H9 (cell line): ENCODE data around the gene SH2B2. TPM values are rescaled to one million over a fixed set of nuclear protein-coding genes. Genes with fewer than 3 reads are reported as not detected.
"Not testable (repeated sequence)": the region's sequence is repeated elsewhere in the genome, so short reads cannot be mapped to it uniquely, and the experiment has no call there.

ENCODE experiments used
- DNase-seq: peaks from one replicate; pipeline ENCODE4 v3.0.0-alpha.2; 2017
- H2AFZ ChIP-seq: one replicate; pipeline ENCODE4 v1.6.1; 2013; ENCODE audit warnings: mild to moderate bottlenecking, low read length, control low read depth, moderate library complexity
- H2AK5ac ChIP-seq: 2 replicates; pipeline ENCODE4 v1.6.1; 2013; ENCODE audit warnings: low read length, control low read depth, mixed read lengths; ENCODE audit not compliant: insufficient read length
- H2BK120ac ChIP-seq: one replicate; pipeline ENCODE4 v1.6.1; 2013; ENCODE audit warnings: low read depth, mild to moderate bottlenecking, low read length, control low read depth, inconsistent platforms; ENCODE audit not compliant: poor library complexity, severe bottlenecking
- H2BK12ac ChIP-seq: 2 replicates; pipeline ENCODE4 v1.6.1; 2013; ENCODE audit warnings: low read length, control low read depth, mixed read lengths, low read depth; ENCODE audit not compliant: insufficient read length
- H2BK15ac ChIP-seq: 2 replicates; pipeline ENCODE4 v1.6.1; 2013; ENCODE audit warnings: low read depth, low read length, control low read depth
- H2BK20ac ChIP-seq: one replicate; pipeline ENCODE4 v1.6.1; 2013; ENCODE audit warnings: low read depth, mild to moderate bottlenecking, low read length, control low read depth, inconsistent platforms; ENCODE audit not compliant: poor library complexity, severe bottlenecking
- H2BK5ac ChIP-seq: 2 replicates; pipeline ENCODE4 v1.6.1; 2013; ENCODE audit warnings: low read length, control low read depth, mixed read lengths; ENCODE audit not compliant: insufficient read length
- H3K14ac ChIP-seq: 2 replicates; pipeline ENCODE4 v1.6.1; 2013; ENCODE audit warnings: low read length, control low read depth; ENCODE audit not compliant: insufficient read depth
- H3K18ac ChIP-seq: 2 replicates; pipeline ENCODE4 v1.6.1; 2013; ENCODE audit warnings: low read depth, mild to moderate bottlenecking, mixed read lengths, low read length, control low read depth; ENCODE audit not compliant: insufficient read length
- H3K23ac ChIP-seq: 2 replicates; pipeline ENCODE4 v1.6.1; 2013; ENCODE audit warnings: low read length, control low read depth, mixed read lengths, low read depth; ENCODE audit not compliant: insufficient read length
- H3K23me2 ChIP-seq: 2 replicates; pipeline ENCODE4 v1.6.1; 2013; ENCODE audit warnings: low read depth, mild to moderate bottlenecking, mixed read lengths, low read length, control low read depth; ENCODE audit not compliant: insufficient read length, poor library complexity, severe bottlenecking
- H3K27ac ChIP-seq: 2 replicates; pipeline ENCODE4 v1.5.1; 2013; ENCODE audit warnings: low read length, control low read depth, mixed read lengths, low read depth; ENCODE audit not compliant: insufficient read length
- H3K27me3 ChIP-seq: 2 replicates; pipeline ENCODE4 v1.6.1; 2013; ENCODE audit warnings: low read length, control low read depth, inconsistent platforms; ENCODE audit not compliant: insufficient read depth
- H3K4ac ChIP-seq: 2 replicates; pipeline ENCODE4 v1.6.1; 2013; ENCODE audit warnings: low read depth, mild to moderate bottlenecking, control low read depth, inconsistent platforms, low read length, moderate library complexity
- H3K4me1 ChIP-seq: 2 replicates; pipeline ENCODE4 v1.6.1; 2013; ENCODE audit warnings: low read length, control low read depth, inconsistent platforms; ENCODE audit not compliant: insufficient read depth
- H3K4me2 ChIP-seq: 2 replicates; pipeline ENCODE4 v1.6.1; 2013; ENCODE audit warnings: low read length, control low read depth, mixed read lengths; ENCODE audit not compliant: insufficient read length, insufficient read depth
- H3K56ac ChIP-seq: 2 replicates; pipeline ENCODE4 v1.6.1; 2013; ENCODE audit warnings: low read depth, mild to moderate bottlenecking, mixed read lengths, low read length, control low read depth; ENCODE audit not compliant: insufficient read length
- H3K79me1 ChIP-seq: 2 replicates; pipeline ENCODE4 v1.6.1; 2013; ENCODE audit warnings: low read depth, mild to moderate bottlenecking, moderate library complexity, low read length, control low read depth, inconsistent platforms; ENCODE audit not compliant: insufficient read depth, poor library complexity, severe bottlenecking
- H3K79me2 ChIP-seq: 2 replicates; pipeline ENCODE4 v1.6.1; 2013; ENCODE audit warnings: low read length, control low read depth, inconsistent platforms; ENCODE audit not compliant: insufficient read depth
- H3K9ac ChIP-seq: 2 replicates; pipeline ENCODE4 v1.6.1; 2013; ENCODE audit warnings: low read length, control low read depth, mixed read lengths; ENCODE audit not compliant: insufficient read length; ENCODE audit errors: extremely low read depth
- H3K9me3 ChIP-seq: one replicate; pipeline ENCODE4 v1.6.1; 2013; ENCODE audit warnings: low read depth, low read length, inconsistent platforms; ENCODE audit not compliant: control insufficient read depth
- H3T11ph ChIP-seq: one replicate; pipeline ENCODE4 v1.6.1; 2013; ENCODE audit warnings: mild to moderate bottlenecking, low read length, control low read depth, inconsistent platforms
- H4K20me1 ChIP-seq: one replicate; pipeline ENCODE4 v1.6.1; 2013; ENCODE audit not compliant: control insufficient read depth, insufficient read length, insufficient read depth
- H4K5ac ChIP-seq: 2 replicates; pipeline ENCODE4 v1.6.1; 2013; ENCODE audit warnings: low read depth, mild to moderate bottlenecking, mixed read lengths, low read length, control low read depth; ENCODE audit not compliant: insufficient read length
- H4K8ac ChIP-seq: replicated peaks from 2 replicates; pipeline ENCODE4 v1.6.1; 2013; ENCODE audit warnings: low read length, control low read depth, mixed read lengths, low read depth; ENCODE audit not compliant: insufficient read length
- H4K91ac ChIP-seq: 2 replicates; pipeline ENCODE4 v1.6.1; 2013; ENCODE audit warnings: low read depth, mild to moderate bottlenecking, moderate library complexity, mixed read lengths, low read length, control low read depth; ENCODE audit not compliant: insufficient read length
- H3K27ac Mint-ChIP-seq, 3 experiments: 2 replicates in 2 of 3; 3 replicates in 1 of 3; pipeline ENCODE4 v1.8.0; 2020 to 2021; ENCODE audit warnings: mixed read lengths in 3 of 3, mild to moderate bottlenecking in 1 of 3, moderate library complexity in 1 of 3
- H3K27me3 Mint-ChIP-seq: 2 replicates; pipeline ENCODE4 v1.8.0; 2021; ENCODE audit warnings: low read depth, mild to moderate bottlenecking, moderate library complexity, mixed read lengths
- H3K36me3 Mint-ChIP-seq, 3 experiments: 2 replicates in 2 of 3; 3 replicates in 1 of 3; pipeline ENCODE4 v1.8.0; 2020 to 2021; ENCODE audit warnings: low read depth in 3 of 3, mixed read lengths in 3 of 3; ENCODE audit not compliant: insufficient read depth in 1 of 3
- H3K4me1 Mint-ChIP-seq, 2 experiments: 2 replicates each; pipeline ENCODE4 v1.8.0; 2020; ENCODE audit warnings: mixed read lengths in 2 of 2
- H3K4me3 Mint-ChIP-seq, 2 experiments: 2 replicates in 1 of 2; 3 replicates in 1 of 2; pipeline ENCODE4 v1.8.0; 2020 to 2021; ENCODE audit warnings: mild to moderate bottlenecking in 2 of 2, mixed read lengths in 2 of 2, moderate library complexity in 1 of 2
- H3K9me3 Mint-ChIP-seq, 2 experiments: 2 replicates in 1 of 2; 3 replicates in 1 of 2; pipeline ENCODE4 v1.8.0; 2020; ENCODE audit warnings: mild to moderate bottlenecking in 2 of 2, mixed read lengths in 2 of 2, moderate library complexity in 1 of 2
- CTCF ChIP-seq: fragments of 200-600 bp; sonication (generic); conservative IDR thresholded peaks from 3 replicates; pipeline ENCODE4 v1.8.0; 2021; ENCODE audit warnings: antibody characterized with exemption, mild to moderate bottlenecking
- WGBS: extraction: QIAGEN DNeasy Blood & Tissue Kit; methylation state at CpG from one replicate; pipeline ENCODE4 v1.1.7; 2013; ENCODE audit warnings: missing lambda C conversion rate, low lambda C conversion rate, mixed read lengths; ENCODE audit not compliant: insufficient read length; ENCODE audit errors: extremely low coverage; 5-methylcytosine and 5-hydroxymethylcytosine counted together
- total RNA-seq: library from RNA; stranded (reverse); gene quantifications from 2 replicates; pipeline ENCODE4 v1.2.1, GENCODE V29; 2021

Gene SH2B2
- total RNA-seq, 1 experiment from 2014 or later = 10.4 TPM

DNA sequence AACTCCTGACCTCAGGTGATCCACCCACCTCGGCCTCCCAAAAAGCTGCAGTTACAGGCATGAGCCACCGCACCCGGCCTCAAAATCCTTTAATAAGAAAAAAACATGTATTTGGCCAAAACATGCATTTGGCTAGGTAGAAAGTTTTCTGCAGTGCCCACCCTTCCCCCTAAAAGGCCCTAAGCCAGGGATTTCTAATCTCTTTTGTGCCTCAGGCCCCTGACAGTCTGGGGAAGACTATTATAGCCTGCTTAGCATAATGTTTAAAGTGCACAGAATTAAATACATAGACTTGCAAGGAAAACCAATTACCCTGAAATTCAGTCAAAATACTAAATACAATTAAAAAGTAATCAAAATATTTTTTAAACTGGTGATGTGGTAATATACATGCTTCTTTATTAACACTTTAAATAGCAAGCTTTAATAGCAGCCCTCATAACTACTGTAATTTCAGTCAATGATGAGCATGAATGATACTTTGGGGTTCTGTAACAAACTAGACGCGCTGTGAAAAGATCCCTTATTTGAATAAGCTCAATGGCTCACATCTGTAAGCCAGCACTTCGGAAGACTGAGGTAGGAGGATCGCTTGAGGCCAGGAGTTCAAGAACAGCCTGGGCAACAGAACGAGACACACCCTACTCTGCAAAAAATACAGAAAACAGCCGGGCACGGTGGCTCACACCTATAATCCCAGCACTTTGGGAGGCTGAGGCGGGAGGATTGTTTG lies 39.7 kb downstream of the SH2B2 start:
- H2BK12ac ChIP-seq = no peak overlapping the region
- H3K18ac ChIP-seq = no peak overlapping the region
- peak overlapping the region in 1 of 3 experiments; percentile 59; a peak in 2 of 7 replicates for H3K27ac Mint-ChIP-seq
- no peaks in the 10 kb centered on the region for H3K4me1 ChIP-seq
- no peaks in the 10 kb centered on the region for H3K79me2 ChIP-seq
- H4K5ac ChIP-seq = no peak overlapping the region
- DNase-seq = no peak
- no peak overlapping the region for H3K9ac ChIP-seq
- no peak overlapping the region for H2BK120ac ChIP-seq
- no peak overlapping the region; a peak in 1 of 5 replicates for H3K4me3 Mint-ChIP-seq
- no peak overlapping the region for H3K56ac ChIP-seq
- peaks cover 7 to 15% of the 10 kb centered on the region in 2 experiments for H3K4me1 Mint-ChIP-seq
- no peaks in the 10 kb centered on the region for H3K79me1 ChIP-seq
- H3T11ph ChIP-seq = no peak overlapping the region
- H2BK15ac ChIP-seq = no peak overlapping the region
- H4K8ac ChIP-seq = no peak overlapping the region
- H3K27me3 Mint-ChIP-seq = peaks cover 32% of the 10 kb centered on the region
- H4K91ac ChIP-seq = no peak overlapping the region
- no peaks in the 10 kb centered on the region for H3K9me3 ChIP-seq
- no peak overlapping the region for H3K4ac ChIP-seq
- no peak overlapping the region for H2AFZ ChIP-seq
- no peak overlapping the region for H2BK20ac ChIP-seq
- no peaks in the 10 kb centered on the region for H3K23me2 ChIP-seq
- no peaks in the 10 kb centered on the region for H3K36me3 Mint-ChIP-seq
- H3K14ac ChIP-seq = no peak overlapping the region
- no peak overlapping the region for H3K23ac ChIP-seq
- no peak overlapping the region for H3K4me2 ChIP-seq
- H4K20me1 ChIP-seq = no peaks in the 10 kb centered on the region
- no peaks in the 10 kb centered on the region for H3K27me3 ChIP-seq
- no peak for TF ChIP-seq CTCF
- no CpG with 5 or more reads among the region's 11 CpGs for WGBS
- no peak overlapping the region for H2BK5ac ChIP-seq
- H2AK5ac ChIP-seq = no peak overlapping the region
- no peaks in the 10 kb centered on the region for H3K9me3 Mint-ChIP-seq
- H3K27ac ChIP-seq = no peak overlapping the region

DNA sequence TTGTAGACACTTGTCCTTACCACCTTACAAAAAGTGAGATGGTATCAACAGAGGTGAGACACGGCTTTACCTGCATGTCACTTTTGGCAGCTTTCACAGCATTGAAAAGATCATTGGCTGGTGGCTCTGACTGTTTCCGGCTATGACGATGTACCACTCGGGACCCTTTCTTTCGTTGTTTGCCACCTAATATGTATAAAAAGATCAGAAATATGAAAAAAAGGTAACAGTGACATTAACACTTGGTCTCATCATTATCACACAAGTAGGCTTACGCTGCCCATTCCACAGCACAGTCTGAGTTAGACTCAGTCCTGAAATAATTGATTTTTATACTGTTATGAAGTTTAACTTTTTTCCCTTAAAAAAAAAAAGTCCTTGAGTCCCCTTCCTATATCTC lies 40.5 kb downstream of the SH2B2 start:
- H3K79me2 ChIP-seq, H3K27me3 ChIP-seq, H3K79me1 ChIP-seq, H4K91ac ChIP-seq, H3K9ac ChIP-seq, H3K9me3 ChIP-seq, H3K4me1 ChIP-seq, H3K9me3 Mint-ChIP-seq, H3K23ac ChIP-seq, H3K36me3 Mint-ChIP-seq, H3K4me3 Mint-ChIP-seq, H3K4me2 ChIP-seq, H3T11ph ChIP-seq, H3K27ac Mint-ChIP-seq, DNase-seq, H4K20me1 ChIP-seq, H2BK20ac ChIP-seq, H3K14ac ChIP-seq, H2BK15ac ChIP-seq, H3K23me2 ChIP-seq, H3K4ac ChIP-seq, H3K27ac ChIP-seq, H2BK5ac ChIP-seq, H3K18ac ChIP-seq, H2BK12ac ChIP-seq, H4K8ac ChIP-seq, H2AK5ac ChIP-seq, H2BK120ac ChIP-seq, H3K56ac ChIP-seq, H4K5ac ChIP-seq, H2AFZ ChIP-seq: not testable (repeated sequence)
- no CpG with 5 or more reads among the region's 6 CpGs for WGBS
- peaks cover 27% of the 10 kb centered on the region for H3K27me3 Mint-ChIP-seq
- H3K4me1 Mint-ChIP-seq = peaks cover 16 to 18% of the 10 kb centered on the region in 2 experiments
